NOMO-1 treated with dmso at 0.1 percent for 144 hours (cell line): Measurements from ENCODE around the gene IL1RAP.

Source experiments
- DNase-seq: peaks from one replicate; lab custom pipeline; 2025; ENCODE audit not compliant: unreplicated experiment; lab: John Stamatoyannopoulos, UW

IL1RAP gene

GRCh38 chr3:190538288-190538687 is 24.4 kb downstream of the IL1RAP start:
- DNase-seq, result no peak

GRCh38 chr3:190539526-190539925 is 25.6 kb downstream of the IL1RAP start:
- DNase-seq, result no peak

DNA sequence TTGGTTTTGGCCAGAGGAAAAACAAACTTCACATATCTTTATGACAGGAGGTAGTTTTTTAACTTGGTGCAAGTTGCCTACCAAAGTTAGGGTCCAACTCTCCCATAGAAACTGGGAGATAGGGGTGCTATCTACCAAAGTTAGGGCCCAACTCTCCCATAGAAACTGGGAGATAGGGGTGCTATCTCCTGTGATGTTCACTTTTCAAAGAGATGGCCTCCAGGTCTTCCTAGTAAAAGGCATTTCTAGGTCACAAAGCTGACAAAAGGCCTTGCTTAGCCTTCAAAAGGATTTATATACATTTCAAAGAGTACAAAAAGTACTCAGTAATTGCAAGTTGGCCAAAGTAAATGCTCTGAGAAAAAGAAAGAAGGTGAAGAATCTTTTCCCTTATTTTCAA is 27.1 kb downstream of the IL1RAP start:
- no peak for DNase-seq

- no peak for DNase-seq
Measured at GRCh38 chr3:190541560-190541959, 27.7 kb downstream of the IL1RAP start.

DNA sequence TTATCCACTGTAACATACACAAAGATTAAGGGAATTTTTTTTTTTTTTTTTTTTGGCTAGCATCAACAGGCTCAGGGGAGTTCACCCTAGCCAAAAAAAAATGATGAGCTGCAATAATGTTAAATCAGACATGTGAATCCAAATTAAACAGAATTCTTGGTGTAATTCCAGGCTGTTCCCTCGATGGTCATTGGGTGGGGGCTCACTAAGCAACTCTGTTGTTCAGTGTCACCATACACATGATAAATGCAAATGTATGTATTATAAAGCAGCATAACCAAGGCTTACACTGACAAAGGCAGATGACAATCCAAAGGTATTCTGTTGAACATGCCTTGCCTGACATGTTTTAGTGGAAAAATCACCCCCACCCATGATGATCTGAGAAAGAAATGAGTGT is 29.0 kb downstream of the IL1RAP start:
- no peak for DNase-seq

- no peak for DNase-seq
Measured at GRCh38 chr3:190543671-190544070, 29.8 kb downstream of the IL1RAP start.

- DNase-seq, result no peak
Measured at GRCh38 chr3:190545191-190545590, 31.3 kb downstream of the IL1RAP start.

GRCh38 chr3:190546881-190547510 is 33.1 kb downstream of the IL1RAP start:
- DNase-seq, result no peak

- DNase-seq, result no peak
Measured at GRCh38 chr3:190548031-190548656, 34.3 kb downstream of the IL1RAP start.

DNA sequence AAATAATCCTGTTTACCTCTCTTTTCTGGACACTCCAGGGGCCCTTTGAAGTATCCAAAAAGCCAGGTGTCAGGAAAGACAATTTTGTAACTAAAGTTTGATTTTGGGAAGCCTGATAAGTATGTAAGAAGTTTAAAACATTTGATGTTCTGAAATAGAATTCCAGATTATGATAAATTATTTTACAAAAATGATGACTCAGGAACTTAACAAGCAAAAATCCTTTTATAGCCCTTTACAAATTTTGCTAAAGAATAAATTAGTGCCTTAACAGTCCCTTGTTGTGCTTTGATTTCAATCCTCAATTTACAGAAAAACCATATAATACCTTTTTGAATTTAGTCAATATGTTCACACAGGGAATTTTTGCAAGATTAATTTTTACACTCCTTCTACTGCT is 38.1 kb downstream of the IL1RAP start:
- no peak for DNase-seq

GRCh38 chr3:190552969-190553759 is 39.3 kb downstream of the IL1RAP start:
- DNase-seq, result no peak

GRCh38 chr3:190554197-190554596 is 40.3 kb downstream of the IL1RAP start:
- DNase-seq, result no peak

DNA sequence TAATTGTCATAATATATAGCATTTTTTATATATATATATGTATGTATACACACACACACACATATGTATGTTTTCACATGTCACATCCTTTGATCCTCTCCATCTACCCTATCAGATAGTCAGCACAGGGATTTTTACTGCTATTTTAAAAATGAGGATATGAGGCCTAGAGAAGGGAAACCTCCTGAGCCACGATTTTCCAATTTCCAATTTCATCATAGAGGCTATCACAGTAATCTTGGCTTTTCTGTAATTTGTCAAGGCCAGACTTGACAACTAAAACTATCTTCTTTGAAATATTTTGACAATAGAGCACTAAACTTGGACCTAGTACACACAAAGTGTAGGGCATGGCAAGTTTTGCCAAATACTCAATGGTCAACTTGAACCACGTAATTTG is 42.5 kb downstream of the IL1RAP start:
- DNase-seq, result no peak

DNA sequence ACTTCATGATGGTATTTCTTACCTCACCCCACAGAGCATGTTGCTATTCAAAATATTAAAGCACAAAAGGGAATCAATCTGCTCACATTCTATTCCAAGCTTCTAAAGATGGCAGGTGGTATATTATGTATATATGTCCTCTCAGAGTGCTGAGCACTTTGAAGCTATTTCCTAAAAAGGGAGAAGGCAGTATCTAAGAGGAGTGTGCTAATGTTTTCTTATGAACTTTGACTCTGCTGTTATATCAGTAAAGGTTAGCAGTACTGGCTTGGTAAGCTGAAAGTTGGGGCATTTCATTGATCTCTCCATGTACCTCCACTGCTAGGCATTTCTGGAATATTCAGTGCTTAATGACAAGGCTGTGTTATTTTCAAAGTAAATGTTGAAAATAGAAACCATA is 43.4 kb downstream of the IL1RAP start:
- DNase-seq, result no peak

GRCh38 chr3:190558316-190558715 is 44.4 kb downstream of the IL1RAP start:
- no peak for DNase-seq

- no peak for DNase-seq
Measured at GRCh38 chr3:190558796-190559195, 44.9 kb downstream of the IL1RAP start.

DNA sequence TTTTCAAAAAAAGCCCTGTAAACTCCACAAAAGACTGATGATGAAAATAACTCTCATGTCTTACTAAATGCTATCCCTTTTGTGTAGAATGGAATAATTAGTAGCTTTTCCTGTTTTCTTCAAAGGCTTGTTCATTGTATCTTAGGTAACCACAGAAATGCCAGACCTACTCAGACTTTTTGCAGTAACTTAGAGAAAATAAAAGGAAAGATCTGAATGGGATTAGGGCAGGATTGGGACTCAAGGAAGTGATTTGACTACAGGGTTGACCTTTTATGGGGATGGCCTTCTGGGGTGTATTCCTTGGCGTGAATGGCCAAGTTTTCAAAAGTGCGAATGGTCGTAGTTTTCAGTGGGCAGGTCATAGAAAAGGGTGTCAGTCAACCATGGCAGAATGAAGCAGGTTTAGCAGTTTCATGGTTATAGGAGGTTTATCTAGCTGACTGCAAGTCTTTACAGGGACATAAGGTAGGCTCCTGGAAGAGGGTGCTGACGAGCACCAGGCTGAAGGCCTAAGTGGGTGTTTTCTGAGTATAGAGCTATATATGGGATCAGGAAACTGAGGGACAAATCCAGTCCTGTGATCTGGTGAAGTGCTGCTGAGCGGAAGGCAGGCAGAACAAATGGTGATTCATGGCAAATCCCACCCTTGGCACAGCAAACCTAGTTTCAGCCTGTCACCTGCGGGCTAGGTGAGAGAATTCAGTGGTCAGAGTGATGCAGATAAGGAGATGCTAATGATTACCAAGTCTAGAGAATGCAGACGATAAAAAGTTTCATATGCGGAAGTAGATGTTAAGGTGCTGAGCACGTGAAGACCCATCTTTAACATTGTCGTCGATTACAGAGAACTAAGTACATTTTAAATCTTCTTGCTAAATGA is 46.4 kb downstream of the IL1RAP start:
- no peak for DNase-seq

- no peak for DNase-seq
Measured at GRCh38 chr3:190562866-190563510, 49.1 kb downstream of the IL1RAP start.

- DNase-seq, result no peak
Measured at GRCh38 chr3:190564175-190564574, 50.3 kb downstream of the IL1RAP start.

DNA sequence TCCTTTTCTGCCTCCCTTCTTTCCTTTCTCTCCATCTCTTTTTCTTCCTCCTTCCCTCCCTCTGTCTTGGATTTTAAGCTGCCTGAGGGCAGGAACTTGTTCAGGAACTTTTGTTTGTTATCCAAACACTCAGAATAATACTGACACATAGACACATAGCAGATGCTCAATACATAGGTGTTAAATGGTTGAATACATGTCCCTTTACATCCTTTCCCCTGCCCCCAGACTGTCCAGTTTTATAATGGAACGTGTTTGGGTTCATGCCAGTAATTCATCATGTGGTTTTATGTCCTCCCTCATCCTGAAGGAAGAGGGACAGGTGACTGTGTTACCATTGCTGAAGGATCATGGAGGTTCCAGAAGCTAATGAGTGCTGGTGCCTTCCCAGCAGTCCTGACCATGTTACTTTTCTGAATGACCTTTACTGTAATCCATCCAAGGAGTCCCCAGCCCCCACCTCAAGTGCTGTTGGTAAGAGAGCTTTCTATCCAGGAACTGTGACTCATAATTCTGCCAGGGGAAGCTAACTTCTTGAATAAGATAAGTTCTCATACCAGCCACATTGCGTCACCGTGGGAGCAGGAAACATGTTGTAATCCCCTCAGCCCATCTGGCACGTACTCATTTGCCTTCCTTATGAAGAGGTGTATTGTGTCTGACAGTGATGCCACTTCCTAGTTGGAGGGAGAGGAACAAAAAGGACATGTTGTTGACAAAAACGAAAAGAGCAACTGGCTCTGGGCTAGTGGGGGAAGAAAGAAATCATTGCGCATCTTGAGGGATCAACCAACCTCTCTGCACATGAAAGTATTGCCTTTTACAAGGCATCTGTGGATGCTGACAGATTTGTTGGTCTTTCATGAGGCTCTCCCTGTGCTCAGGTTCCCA is 52.4 kb downstream of the IL1RAP start:
- peak; percentile 99 for DNase-seq
